Calu3 (cell line): ENCODE data around the gene CPT1A. TPM values are rescaled to one million over a fixed set of nuclear protein-coding genes. Genes with fewer than 3 reads are reported as not detected.

Source experiments
- BruUV-seq: library from RNA; stranded (reverse); fragments of 400-500 nt; replicated peaks from 2 replicates; lab custom pipeline; 2021; lab: Mats Ljungman, UMichigan
- CTCF ChIA-PET: fragments of 300-600 bp; sonication (Branson Sonifier 250); formaldehyde crosslinking; loops from one replicate; lab custom pipeline; 2022; ENCODE audit warnings: antibody characterized with exemption; lab: Charles Lee
- DNase-seq: peaks from one replicate; pipeline ENCODE4 v3.0.0; 2022
- H3K27ac Mint-ChIP-seq: one replicate; pipeline ENCODE4 v1.8.0; 2022; ENCODE audit warnings: mixed read lengths; ENCODE audit not compliant: unreplicated experiment
- H3K27me3 Mint-ChIP-seq: one replicate; pipeline ENCODE4 v1.8.0; 2022; ENCODE audit warnings: mixed read lengths; ENCODE audit not compliant: unreplicated experiment
- H3K36me3 Mint-ChIP-seq: one replicate; pipeline ENCODE4 v1.8.0; 2022; ENCODE audit warnings: mild to moderate bottlenecking, moderate library complexity, mixed read lengths; ENCODE audit not compliant: insufficient read depth, unreplicated experiment
- H3K4me1 Mint-ChIP-seq: one replicate; pipeline ENCODE4 v1.8.0; 2022; ENCODE audit warnings: mild to moderate bottlenecking, low read depth, mixed read lengths; ENCODE audit not compliant: unreplicated experiment
- H3K4me3 Mint-ChIP-seq: one replicate; pipeline ENCODE4 v1.8.0; 2022; ENCODE audit warnings: mild to moderate bottlenecking, low read depth, moderate library complexity, mixed read lengths; ENCODE audit not compliant: unreplicated experiment
- H3K9me3 Mint-ChIP-seq: one replicate; pipeline ENCODE4 v1.8.0; 2022; ENCODE audit warnings: low read depth, mixed read lengths; ENCODE audit not compliant: unreplicated experiment
- CTCF ChIP-seq: fragments of 200-600 bp; IDR thresholded peaks from one replicate; pipeline ENCODE4 v1.8.0; 2022; ENCODE audit warnings: antibody characterized with exemption; ENCODE audit not compliant: unreplicated experiment
- intact Hi-C: fragments of 100-400 bp; cut with micrococcal nuclease; formaldehyde crosslinking; loops from one replicate; pipeline ENCODE4 v1.10.0; 2022; ENCODE audit not compliant: unreplicated experiment
- total RNA-seq: library from RNA; stranded (reverse); gene quantifications from 2 replicates; pipeline ENCODE4 v1.2.3, GENCODE V29; 2022

CPT1A gene
- total RNA-seq, 1 experiment from 2014 or later, result 45.9 TPM

- no peak overlapping the region for H3K27ac Mint-ChIP-seq
- H3K9me3 Mint-ChIP-seq, result peaks cover 11% of the 10 kb centered on the region
- no peak for TF ChIP-seq CTCF
- CTCF ChIA-PET, result no interaction called here
- DNase-seq, result no peak
- H3K36me3 Mint-ChIP-seq, result no peaks in the 10 kb centered on the region
- no TSS peak for BruUV-seq
- H3K27me3 Mint-ChIP-seq, result peaks cover 51% of the 10 kb centered on the region
- intact Hi-C loops, result no loop called here
- no peaks in the 10 kb centered on the region for H3K4me1 Mint-ChIP-seq
- H3K4me3 Mint-ChIP-seq, result no peak overlapping the region
Observed at GRCh38 chr11:68724293-68724692, 117.4 kb downstream of the CPT1A start.

GRCh38 chr11:68722143-68722542 is 119.6 kb downstream of the CPT1A start:
- H3K9me3 Mint-ChIP-seq, result peaks cover 14% of the 10 kb centered on the region
- no peak overlapping the region for H3K4me3 Mint-ChIP-seq
- no peaks in the 10 kb centered on the region for H3K36me3 Mint-ChIP-seq
- H3K27me3 Mint-ChIP-seq, result peaks cover 51% of the 10 kb centered on the region
- BruUV-seq, result no TSS peak
- H3K27ac Mint-ChIP-seq, result no peak overlapping the region
- no peaks in the 10 kb centered on the region for H3K4me1 Mint-ChIP-seq
- no peak for TF ChIP-seq CTCF
- CTCF ChIA-PET, result no interaction called here
- intact Hi-C loops, result no loop called here
- DNase-seq, result no peak

GRCh38 chr11:68721075-68721474 is 120.6 kb downstream of the CPT1A start:
- intact Hi-C loops, result no loop called here
- Mint-ChIP-seq H3K9me3 (peaks cover 15% of the 10 kb centered on the region), H3K27me3 (peaks cover 56% of the 10 kb centered on the region), H3K4me1 (no peaks in the 10 kb centered on the region), H3K4me3 (no peak overlapping the region), H3K27ac (no peak overlapping the region), H3K36me3 (no peaks in the 10 kb centered on the region)
- BruUV-seq, result no TSS peak
- no peak for DNase-seq
- CTCF ChIA-PET, result no interaction called here
- TF ChIP-seq CTCF, result no peak

DNA sequence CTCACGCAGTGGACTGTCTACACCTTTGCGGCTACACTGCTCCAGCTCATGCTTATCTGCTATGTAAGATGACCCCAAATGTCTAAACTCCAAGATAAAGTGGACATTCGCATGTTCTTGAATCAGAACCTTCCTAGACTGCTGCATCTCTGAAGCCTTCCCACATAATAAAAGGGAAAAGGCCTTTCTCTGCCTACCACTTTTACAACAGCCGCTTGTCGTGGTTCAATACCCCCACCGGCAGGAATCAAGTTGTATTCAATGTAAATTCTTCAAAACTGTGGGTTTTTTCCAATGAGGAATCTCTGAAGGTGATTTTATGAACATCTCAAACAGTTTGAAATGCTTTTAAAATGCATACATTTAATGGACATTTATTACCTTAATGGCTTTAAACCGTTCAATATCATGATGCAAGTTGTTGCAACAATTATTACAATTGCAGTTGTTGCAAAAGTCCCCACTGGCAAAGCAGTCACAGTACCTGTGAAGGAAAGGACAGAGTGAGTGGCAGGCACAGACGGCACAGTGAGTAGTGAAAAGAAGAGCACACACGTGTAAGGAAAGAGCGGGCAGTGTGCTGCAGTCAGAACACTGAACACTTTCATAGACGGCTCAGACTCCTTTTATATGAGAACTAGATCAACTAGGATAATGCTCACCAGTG is 126.1 kb downstream of the CPT1A start:
- H3K4me1 Mint-ChIP-seq, result no peaks in the 10 kb centered on the region
- CTCF ChIA-PET, result no interaction called here
- intact Hi-C loops, result no loop called here

More for the DNA sequence above, 126.1 kb downstream of the CPT1A start:
- H3K36me3 Mint-ChIP-seq, result no peaks in the 10 kb centered on the region
- H3K27me3 Mint-ChIP-seq, result peaks cover 51% of the 10 kb centered on the region
- BruUV-seq, result no TSS peak
- H3K9me3 Mint-ChIP-seq, result peaks cover 12% of the 10 kb centered on the region
- H3K27ac Mint-ChIP-seq, result no peak overlapping the region
- no peak overlapping the region for H3K4me3 Mint-ChIP-seq
- no peak for TF ChIP-seq CTCF
- DNase-seq, result no peak
